ENCODE measurements around the gene KIF11.
"Not testable (repeated sequence)": the region's sequence is repeated elsewhere in the genome, so short reads cannot be mapped to it uniquely, and the experiment has no call there.

Gene KIF11

DNA sequence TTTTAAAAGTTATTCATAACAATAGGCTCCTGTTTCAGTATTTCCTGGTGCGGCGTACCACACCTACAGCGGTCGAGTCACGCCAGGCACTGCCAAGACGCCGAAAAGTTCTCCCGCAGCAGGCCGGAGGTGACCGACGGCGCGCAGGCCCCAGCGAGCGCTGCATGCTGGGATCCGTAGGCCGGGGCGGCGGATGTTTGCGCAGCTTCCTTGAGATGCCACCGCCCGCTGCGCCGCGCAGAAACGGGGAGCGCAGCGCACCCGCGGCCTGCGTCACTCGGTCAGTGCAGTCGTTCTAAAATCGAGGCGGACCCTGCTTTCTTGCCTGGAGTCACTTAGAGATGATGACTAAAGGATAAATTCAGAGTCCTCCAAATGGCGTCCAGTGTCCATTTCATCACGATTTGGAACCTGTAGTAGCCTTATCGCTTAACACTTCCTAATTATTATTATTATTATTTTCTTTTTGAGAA, 1.3 kb upstream of the KIF11 start:
- peak; percentile 88 for DNase-seq (ENCODE audit: low spot score)

DNA sequence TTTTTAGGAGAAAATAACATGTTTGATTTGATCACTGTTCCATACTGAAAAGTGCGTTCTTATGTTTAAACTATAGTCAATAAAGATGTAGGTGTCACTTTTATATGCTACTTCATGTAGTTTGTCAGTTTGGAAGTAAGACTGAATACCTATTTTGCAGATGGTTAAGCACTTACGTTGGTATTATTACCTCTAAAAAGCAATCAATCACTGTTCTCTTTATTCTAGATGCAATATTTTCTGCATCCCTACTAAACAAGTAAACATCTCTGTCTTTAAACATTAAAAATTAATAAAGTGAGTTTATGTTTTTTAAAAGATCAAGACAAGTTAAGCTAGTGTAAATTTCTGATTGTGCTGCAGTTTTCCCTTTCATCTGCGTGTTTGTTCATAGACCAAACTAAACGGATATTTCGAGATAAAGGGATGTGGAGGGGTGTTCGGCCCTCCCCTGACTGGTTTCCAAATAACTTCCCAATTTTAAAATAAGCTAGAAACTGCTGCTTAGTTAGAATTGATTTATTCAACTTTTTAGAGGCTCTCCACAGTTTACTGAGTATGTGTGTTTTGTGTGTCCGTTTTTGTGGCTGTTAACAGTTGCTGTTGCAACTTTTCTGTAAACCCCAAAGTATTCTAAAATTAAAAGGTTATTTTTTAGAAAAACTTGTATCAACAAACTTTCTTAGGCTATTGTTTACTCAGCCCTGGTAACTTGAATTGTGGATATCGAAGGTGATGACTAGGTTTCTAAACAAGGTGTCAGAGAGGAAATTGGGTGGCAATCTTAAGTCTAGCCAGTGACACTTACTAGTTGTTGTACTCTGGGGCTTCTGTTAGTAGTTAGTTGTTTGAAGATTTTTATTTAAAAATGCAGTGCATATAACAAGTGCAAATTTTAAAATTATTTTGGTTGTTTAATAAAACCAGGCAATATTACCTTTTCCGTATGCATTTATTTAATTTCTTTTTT, 974 bp downstream of the KIF11 start:
- peak; percentile 27 for DNase-seq (ENCODE audit: low spot score)

DNA sequence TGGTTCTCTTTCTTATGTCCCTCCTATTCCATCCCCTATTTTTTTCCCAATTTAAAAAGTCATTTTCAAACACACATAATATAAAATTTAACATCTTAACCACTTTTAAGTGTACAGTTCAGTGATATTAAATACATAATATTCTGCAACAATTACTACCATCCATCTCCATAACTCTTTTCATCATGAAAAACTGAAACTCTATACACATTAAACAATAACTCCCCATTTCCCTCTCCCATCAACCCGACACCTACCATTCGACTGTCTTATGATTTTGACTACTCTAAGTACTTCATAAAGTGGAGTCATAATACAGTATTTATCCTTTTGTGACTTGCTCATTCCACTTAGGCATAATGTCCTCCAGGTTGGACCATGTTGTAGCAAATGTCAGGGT, 2.6 kb downstream of the KIF11 start:
- DNase-seq (ENCODE audit: low spot score): no peak

DNA sequence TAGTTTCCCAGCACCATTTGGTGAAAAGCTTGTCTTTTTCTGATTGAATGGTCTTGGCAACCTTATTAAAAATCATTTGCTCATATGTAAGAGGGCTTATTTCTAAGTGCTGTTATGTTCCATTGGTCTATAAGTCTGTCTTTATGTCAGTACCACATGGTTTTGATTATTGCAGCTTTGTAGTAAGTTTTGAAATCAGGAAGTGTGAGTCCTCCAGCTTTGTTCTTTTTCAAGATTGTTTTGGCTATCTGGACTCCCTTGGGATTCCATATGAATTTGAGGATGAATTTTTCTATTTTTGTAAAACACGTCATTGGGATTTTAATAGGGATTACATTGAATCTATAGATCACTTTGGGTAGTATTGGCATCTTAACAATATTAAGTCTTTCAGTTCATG, 5.4 kb downstream of the KIF11 start:
- no peak for DNase-seq (ENCODE audit: low spot score)

DNA sequence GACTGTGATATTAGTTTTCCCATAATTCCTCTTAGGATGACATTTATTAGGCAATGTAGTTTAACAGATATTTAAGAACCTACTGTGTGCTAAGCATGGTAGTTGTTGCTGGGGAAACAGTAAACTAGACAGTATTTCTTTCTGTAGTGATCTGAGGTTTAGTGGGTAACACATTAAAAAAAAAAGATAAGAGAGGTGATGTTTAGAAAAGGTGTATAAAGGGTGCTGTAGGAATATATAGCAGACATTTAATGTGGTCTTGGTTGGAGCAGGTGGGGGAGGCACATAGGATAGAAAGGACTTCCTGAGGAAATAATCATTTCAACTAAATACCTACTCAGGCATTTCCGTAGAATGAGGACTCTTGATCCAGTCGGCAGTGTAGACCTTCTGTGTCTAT, 11.9 kb downstream of the KIF11 start:
- no peak for DNase-seq (ENCODE audit: low spot score)

DNA sequence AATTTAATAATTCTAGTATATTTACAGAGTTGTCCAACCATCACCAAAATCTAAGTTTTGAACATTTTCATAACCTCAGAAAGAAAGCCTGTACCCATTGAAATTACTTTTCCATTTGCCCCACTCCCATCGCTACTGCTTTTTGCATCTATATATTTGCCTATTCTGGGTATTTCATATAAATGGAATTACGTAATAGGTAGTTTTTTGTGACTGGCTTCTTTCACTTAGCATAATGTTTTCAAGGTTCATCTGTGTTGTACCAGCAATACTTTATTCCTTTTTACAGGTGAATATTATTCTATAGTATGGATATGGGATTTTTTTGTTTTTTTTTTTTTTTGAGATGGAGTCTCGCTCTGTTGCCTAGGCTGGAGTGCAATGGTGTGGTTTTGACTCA, 22.6 kb downstream of the KIF11 start:
- no peak for DNase-seq (ENCODE audit: low spot score)

DNA sequence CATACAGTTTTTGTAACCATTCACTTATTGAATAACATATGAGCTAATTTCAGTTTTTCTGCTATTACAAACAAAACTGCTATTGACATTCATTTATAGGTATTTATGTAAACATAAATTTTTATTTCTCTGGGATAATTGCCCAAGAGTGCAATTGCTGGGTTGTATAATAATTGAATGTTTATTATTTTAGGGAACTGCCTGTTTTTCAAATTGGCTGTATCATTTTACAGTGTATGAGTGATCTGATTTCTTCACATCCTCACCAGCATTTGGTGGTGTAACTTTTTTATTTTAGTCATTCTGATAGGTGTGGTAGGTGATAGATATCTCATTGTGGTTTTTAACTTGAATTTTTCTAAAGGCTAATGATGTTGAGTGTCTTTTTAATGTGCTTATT, 26.4 kb downstream of the KIF11 start:
- no peak for DNase-seq (ENCODE audit: low spot score)

DNA sequence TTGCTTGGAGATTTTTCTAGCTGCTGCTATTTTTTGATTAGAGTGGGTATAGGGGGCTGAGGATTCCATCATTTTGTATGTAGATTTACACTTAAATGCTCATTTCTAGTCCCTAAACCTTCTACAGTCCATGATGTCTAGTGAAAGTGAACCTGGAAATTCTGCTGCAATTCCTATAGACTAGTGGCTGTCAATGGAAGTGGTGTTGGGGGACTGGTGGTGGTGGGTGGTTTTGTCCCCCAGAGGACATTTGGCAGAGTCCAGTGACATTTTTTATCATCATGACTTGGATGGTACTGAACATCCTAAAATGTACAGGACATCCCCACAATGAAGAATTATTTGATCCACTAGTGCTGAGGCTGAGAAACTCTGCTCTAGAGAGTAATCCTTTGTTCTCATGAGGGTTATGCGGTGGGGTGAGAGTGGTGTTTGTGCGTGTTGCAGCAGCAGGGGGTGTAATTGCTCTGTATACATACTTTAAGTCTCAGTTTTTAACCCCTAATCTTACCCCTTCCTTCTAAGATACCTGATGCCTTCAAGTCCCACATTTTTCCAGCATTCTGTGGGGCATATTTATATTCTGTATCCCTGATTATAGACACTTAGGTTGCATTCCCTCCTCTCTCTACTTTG, 35.0 kb downstream of the KIF11 start:
- no peak for DNase-seq (ENCODE audit: low spot score)

DNA sequence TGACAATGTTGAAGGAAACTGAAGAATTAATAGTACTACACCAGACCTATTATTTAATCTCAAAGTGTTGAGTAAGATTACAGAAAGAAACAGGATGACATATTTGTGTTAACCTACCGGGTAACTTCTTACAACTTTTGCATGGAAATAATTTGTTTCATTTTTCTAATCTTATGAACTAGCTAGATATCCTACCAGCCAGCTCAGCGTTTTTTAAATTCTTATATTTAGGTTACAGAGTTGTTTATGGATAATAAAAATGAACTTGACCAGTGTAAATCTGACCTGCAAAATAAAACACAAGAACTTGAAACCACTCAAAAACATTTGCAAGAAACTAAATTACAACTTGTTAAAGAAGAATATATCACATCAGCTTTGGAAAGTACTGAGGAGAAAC, 37.0 kb downstream of the KIF11 start:
- no peak for DNase-seq (ENCODE audit: low spot score)

DNA sequence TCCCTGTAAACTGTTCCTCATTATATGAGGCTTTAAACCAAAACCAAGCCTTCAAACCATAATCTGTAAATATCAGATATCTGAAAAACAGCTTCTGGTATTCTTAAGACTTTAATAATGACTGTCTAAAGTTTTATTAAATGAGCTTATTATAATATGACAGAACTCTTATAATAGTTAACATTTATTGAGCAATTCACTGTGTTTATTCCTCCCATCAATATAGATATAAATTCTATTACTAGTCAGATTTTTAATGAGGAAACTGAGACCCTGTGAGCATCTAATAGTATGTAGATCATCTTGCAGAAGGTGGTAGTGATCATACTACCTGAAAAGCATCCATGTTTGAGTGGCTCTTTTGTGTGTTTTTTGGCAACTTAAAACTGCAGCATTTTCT, 45.1 kb downstream of the KIF11 start:
- DNase-seq (ENCODE audit: low spot score): no peak

DNA sequence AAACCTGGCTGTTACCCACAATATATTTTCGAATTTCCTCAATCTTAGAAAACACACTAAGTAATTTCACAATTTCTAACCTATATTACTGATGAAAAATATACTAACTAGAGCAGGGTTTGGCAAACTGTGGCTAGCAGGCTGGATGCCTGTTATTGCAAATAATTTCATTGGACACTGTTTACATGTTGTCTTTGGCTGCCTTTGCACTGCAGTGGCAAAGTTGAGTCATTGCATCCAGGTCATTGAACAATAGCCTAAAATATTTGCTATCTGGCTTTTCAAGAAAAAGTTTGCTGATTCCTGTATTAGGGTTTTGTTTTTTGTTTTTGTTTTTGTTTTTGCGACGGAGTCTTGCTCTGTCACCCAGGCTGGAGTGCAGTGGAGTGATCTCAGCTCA, 47.2 kb downstream of the KIF11 start:
- peak; percentile 30 for DNase-seq (ENCODE audit: low spot score)

DNA sequence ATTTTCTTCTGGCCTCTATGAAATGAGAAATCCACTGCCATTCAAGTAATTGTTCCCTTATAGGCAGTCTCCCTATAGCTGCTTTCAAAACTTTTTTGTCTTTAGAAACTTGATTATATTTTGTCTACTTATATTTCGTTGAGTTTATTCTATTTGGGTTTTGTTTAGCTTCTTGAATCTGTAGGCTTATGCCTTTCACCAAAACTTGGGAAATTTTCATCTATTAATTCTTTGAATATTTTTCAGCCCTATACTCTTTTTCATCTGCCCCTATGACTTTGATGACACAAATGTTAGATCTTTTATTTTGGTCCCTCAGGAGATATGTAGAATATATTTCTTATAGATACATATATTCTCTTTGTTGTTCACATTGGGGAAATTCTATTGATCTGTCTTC, 48.6 kb downstream of the KIF11 start:
- DNase-seq (ENCODE audit: low spot score): no peak

DNA sequence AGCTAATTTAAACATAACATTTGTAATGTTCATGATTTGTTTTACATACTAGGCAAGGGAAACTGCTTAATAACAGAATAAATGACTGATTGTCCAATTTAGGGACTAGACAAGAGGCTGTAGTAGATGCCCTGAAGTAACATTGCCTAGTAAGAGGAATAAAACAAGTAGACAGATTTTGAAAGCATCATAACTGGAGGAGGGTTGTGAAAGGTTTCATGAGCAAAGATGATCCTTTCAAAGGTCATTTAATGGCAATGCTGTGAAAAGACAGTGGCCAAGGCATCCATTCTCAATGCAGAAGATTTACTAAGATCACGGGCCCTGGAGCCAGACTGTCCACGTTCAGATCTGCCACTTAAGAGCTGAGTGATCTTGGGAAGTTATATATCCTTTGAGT, 52.0 kb downstream of the KIF11 start:
- no peak for DNase-seq (ENCODE audit: low spot score)

DNA sequence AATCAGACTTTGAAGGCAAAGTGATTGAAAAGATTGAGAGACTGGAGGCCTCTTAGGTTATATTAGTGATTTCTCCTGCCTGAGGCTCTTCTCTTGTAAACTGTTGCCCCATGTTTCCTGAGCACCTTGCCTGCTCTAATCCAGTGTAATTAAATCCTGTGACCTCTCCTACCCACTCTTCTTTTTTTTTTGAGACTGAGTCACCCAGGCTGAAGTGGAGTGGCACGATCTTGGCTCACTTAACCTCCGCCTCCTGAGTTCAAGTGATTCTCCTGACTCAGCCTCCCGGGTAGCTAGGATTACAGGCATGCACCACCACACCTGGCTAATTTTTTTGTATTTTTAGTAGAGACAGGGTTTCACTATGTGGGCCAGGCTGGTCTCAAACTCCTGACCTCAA, 57.9 kb downstream of the KIF11 start:
- not testable (repeated sequence) for DNase-seq (ENCODE audit: low spot score)

DNA sequence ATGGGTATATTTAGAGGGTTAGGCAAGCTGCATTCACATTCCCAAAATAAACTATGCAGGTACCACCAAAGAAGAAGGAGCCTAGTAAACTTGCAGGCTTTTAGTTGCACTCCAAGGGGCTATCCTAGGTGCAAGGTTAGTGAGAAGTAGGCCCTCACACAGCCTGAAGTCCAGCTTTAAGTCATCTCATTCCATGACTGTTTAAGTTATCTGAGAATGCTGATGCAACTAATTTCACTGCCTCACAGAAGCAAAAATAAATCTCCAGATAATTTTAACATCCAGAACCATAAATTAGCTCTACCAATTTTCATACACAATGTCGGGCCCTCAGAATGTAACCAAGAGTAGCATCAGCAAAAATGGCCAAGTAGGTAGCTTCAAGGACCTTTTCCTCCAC, 62.5 kb downstream of the KIF11 start:
- DNase-seq (ENCODE audit: low spot score): no peak

DNA sequence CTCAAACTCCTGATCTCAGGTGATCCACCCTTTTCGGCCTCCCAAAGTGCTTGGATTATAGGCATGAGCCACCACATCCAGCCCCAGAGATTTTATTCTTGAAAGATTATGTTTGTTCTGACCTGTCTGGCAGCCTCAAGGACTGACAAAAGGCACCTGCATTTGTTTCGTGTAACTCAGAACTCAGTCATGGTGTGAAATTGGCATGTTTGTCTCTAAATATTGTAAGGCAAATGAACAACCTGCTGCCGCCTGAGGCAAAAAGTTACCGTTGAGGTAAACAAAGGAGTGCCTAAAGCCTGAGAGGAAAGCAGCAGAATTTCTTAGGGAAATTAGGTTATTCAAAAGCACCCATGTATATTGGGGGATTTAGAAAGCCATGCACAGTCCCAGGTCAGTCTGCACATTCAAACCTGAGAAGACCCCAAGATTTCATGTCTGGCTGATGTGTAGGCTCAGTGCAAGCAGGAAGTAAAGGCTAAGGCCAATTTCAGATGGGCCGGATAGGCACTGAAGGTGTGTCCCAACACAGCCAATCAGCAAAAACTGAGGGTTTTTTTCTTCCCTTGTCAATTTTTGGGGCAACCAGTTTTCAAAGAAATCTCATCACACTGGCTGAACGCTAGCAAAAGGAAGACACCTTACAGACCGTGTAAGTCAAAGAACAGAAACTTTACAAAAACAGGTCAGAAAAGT, 63.5 kb downstream of the KIF11 start:
- DNase-seq (ENCODE audit: low spot score): no peak

DNA sequence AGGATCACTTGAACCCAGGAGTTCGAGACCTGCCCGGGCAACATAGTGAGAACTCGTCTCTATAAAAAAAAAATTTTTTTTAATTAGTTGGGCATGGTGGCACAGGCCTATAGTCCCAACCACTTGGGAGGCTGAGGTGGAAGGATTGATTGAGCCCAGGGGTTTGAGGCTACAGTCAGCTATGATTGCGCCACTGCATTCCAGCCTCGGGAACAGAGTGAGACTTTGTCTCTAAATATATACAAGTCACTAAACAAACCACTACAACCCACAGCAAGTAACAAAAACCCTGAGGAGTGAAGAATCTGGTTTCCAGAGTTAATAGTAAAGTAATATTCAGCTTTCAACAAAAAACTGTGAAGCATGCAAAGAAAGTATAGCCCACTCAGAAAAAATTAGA, 64.1 kb downstream of the KIF11 start:
- DNase-seq (ENCODE audit: low spot score): no peak

DNA sequence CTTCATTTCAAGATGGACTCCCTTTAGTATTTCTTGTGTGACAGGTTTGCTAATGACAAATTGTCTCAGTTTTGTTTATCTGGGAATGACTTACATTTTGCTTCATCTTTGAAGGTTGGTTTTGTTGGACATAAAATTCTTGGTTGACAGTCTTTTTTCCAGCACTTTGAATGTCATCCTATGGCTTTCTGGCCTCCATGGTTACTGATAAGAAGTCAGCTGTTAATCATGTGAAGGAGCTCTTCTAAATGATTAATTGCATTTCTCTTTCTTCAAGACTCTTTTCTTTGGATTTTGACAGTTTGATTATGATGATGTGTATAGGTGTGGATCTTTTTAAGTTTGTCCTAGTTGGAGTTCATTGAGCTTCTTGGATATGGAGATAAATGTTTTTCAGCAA, 69.9 kb downstream of the KIF11 start:
- DNase-seq (ENCODE audit: low spot score): no peak

DNA sequence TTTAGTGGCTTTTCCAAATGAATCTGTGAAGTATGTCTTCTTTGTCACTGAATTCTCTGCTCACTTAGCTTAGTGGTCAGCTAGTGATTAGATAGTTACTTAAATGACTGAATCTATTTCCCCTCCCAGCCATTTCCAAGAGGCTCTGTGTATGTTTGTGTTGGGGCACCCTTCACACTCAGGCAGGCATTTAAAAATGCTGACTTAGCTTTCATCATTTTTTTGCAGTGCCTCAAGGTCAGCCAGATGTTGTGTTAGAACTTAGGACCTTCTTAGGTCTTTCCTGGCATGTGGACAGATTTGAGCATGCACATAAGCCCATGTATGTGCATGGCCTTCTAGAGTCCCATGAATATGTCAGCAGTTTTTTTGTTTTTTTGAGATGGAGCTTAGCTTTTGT, 71.4 kb downstream of the KIF11 start:
- DNase-seq (ENCODE audit: low spot score): no peak

DNA sequence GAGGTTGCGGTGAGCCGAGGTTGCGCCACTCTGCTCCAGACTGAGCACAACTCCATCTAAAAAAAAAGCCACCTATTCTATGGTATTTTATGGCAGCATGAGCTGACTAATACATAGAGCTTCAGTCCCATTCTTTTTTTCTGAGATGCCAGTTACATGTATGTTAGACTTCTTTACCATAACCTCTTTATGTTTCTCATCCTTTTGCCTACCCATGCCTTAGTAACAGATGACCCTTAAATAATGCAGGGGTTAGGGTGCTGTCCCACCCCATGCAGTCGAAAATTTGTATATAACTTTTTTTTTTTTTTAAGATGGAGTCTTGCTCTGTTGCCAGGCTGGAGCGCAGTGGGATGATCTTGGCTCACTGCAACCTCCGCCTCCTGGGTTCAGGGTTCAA, 74.1 kb downstream of the KIF11 start:
- no peak for DNase-seq (ENCODE audit: low spot score)

DNA sequence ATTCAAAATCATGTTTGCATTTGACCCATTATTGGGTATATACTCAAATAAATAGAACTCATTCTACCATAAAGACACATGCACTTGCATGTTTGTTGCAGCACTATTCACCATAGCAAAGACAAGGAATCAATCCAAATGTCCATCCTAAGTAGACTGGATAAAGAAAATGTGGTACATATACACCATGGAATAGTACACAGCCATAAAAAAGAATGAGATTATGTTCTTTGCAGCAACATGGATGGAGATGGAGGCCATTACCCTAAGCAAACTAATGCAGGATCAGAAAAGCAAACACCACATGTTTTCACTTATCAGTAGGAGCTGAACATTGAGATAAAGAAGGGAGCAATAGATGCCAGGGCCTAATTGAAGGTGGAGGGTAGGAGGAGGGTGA, 84.8 kb downstream of the KIF11 start:
- no peak for DNase-seq (ENCODE audit: low spot score)

DNA sequence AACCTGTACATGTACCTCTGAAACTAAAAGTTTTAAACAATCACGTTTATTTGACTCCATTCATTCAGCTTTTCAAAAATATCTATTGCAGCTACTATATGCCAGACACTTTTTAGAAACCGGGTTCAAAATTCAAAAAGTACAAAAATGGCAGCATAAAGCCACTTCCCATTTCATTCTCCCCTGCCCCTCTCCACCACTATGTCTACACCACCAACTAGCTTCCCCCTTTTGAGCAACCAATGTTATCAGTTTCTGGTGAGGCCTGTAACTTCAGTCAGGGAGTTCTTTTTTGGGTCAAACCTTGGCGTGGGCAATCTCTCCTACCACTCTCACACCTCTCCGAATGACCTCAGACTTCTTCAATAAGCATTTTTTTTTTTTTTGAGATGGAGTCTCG, 85.3 kb downstream of the KIF11 start:
- DNase-seq (ENCODE audit: low spot score): no peak

DNA sequence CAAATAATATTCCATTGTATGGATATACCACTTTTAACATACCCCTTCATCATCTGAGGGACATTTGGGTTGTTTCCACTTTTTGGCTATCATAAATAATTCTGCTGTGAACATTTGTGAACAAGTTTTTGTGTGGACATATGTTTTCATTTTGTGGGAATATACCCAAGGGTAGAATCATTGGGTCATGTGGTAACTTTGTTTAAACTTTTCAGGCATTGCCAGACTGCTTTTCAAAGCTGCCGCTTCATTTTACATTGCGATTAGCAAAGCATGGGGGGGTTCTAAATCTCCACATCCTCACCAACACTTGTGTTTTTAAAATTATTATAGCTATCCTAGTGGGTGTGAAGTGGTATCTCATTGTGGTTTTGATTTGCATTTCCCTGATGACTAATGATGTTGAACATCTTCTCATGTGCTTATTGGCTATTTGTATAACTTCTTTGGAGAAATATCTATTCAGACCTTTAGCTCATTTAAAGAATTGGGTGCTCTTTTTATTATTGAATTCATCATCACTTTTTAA, 88.4 kb downstream of the KIF11 start:
- DNase-seq (ENCODE audit: low spot score): no peak

Data from kidney capillary endothelial cell (primary cell).